Ishikawa (cell line): ENCODE data around the gene PPDPF.

ENCODE experiments used
- CEBPB ChIP-seq: IDR thresholded peaks from 2 replicates; pipeline ENCODE4 v1.6.1; 2012
- CREB1 ChIP-seq: IDR thresholded peaks from 2 replicates; pipeline ENCODE4 v1.6.1; 2012; ENCODE audit warnings: low read depth
- EGR1 ChIP-seq: IDR thresholded peaks from 2 replicates; pipeline ENCODE4 v1.6.1; 2012
- EP300 ChIP-seq: IDR thresholded peaks from 2 replicates; pipeline ENCODE4 v1.6.1; 2012; ENCODE audit warnings: borderline replicate concordance
- FOXM1 ChIP-seq: IDR thresholded peaks from 2 replicates; pipeline ENCODE4 v1.6.1; 2012; ENCODE audit warnings: low read depth, borderline replicate concordance
- NFIC ChIP-seq: IDR thresholded peaks from 2 replicates; pipeline ENCODE4 v1.6.1; 2012
- RAD21 ChIP-seq: IDR thresholded peaks from 2 replicates; pipeline ENCODE4 v1.6.1; 2012; ENCODE audit warnings: low read depth
- TAF1 ChIP-seq: IDR thresholded peaks from 2 replicates; pipeline ENCODE4 v1.6.1; 2012; ENCODE audit warnings: low read depth, mild to moderate bottlenecking
- TCF12 ChIP-seq: IDR thresholded peaks from 2 replicates; pipeline ENCODE4 v1.6.1; 2012; ENCODE audit warnings: low read depth
- TEAD4 ChIP-seq: IDR thresholded peaks from 2 replicates; pipeline ENCODE4 v1.6.1; 2012
- YY1 ChIP-seq: IDR thresholded peaks from 2 replicates; pipeline ENCODE4 v1.6.1; 2012; ENCODE audit warnings: low read depth
- ZBTB7A ChIP-seq: IDR thresholded peaks from 2 replicates; pipeline ENCODE4 v1.6.1; 2012; ENCODE audit warnings: low read depth
- TF ChIP-seq, protein P1 (sequence below): IDR thresholded peaks from 2 replicates; pipeline ENCODE4 v1.6.1; 2012; ENCODE audit warnings: low read depth, mild to moderate bottlenecking
- TF ChIP-seq, protein P2 (sequence below): IDR thresholded peaks from 2 replicates; pipeline ENCODE4 v1.6.1; 2012
- TF ChIP-seq, protein P3 (sequence below): IDR thresholded peaks from 2 replicates; pipeline ENCODE4 v1.6.1; 2012

Gene PPDPF

GRCh38 chr20:63505281-63505680, 15.3 kb upstream of the PPDPF start:
- no peak for TF ChIP-seq FOXM1
- TF ChIP-seq, protein P1, sequence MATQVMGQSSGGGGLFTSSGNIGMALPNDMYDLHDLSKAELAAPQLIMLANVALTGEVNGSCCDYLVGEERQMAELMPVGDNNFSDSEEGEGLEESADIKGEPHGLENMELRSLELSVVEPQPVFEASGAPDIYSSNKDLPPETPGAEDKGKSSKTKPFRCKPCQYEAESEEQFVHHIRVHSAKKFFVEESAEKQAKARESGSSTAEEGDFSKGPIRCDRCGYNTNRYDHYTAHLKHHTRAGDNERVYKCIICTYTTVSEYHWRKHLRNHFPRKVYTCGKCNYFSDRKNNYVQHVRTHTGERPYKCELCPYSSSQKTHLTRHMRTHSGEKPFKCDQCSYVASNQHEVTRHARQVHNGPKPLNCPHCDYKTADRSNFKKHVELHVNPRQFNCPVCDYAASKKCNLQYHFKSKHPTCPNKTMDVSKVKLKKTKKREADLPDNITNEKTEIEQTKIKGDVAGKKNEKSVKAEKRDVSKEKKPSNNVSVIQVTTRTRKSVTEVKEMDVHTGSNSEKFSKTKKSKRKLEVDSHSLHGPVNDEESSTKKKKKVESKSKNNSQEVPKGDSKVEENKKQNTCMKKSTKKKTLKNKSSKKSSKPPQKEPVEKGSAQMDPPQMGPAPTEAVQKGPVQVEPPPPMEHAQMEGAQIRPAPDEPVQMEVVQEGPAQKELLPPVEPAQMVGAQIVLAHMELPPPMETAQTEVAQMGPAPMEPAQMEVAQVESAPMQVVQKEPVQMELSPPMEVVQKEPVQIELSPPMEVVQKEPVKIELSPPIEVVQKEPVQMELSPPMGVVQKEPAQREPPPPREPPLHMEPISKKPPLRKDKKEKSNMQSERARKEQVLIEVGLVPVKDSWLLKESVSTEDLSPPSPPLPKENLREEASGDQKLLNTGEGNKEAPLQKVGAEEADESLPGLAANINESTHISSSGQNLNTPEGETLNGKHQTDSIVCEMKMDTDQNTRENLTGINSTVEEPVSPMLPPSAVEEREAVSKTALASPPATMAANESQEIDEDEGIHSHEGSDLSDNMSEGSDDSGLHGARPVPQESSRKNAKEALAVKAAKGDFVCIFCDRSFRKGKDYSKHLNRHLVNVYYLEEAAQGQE = no peak
- TF ChIP-seq, protein P2, sequence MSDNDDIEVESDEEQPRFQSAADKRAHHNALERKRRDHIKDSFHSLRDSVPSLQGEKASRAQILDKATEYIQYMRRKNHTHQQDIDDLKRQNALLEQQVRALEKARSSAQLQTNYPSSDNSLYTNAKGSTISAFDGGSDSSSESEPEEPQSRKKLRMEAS = no peak
- no peak for TF ChIP-seq CEBPB
- no peak for TF ChIP-seq NFIC
- no peak for TF ChIP-seq TCF12
- no peak for TF ChIP-seq EGR1
- TF ChIP-seq YY1 = no peak
- TF ChIP-seq TAF1 = no peak
- TF ChIP-seq CREB1 = no peak
- TF ChIP-seq EP300 = no peak

DNA sequence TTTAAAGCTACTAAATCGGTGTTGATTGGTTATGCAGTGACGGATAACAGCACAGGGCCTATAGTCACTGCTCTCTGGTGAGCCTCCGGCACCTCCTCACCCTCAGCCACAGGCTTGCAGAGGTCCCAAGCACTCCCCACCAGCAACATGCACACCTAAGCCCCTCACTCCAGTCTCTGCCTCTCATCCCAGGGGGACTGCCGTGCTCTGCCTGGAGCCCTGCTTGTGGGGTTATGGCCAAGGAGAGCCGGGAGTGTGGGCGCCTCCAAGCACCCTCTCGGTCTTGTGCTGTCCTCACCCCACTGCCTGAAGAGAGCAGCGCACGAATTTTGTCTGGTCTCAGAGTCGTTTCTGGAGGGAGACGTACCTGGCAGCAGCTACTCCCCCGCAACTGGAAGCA, 14.8 kb upstream of the PPDPF start:
- no peak for TF ChIP-seq RAD21
- TF ChIP-seq, protein P3, sequence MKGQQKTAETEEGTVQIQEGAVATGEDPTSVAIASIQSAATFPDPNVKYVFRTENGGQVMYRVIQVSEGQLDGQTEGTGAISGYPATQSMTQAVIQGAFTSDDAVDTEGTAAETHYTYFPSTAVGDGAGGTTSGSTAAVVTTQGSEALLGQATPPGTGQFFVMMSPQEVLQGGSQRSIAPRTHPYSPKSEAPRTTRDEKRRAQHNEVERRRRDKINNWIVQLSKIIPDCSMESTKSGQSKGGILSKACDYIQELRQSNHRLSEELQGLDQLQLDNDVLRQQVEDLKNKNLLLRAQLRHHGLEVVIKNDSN = no peak
- no peak for TF ChIP-seq EP300
- no peak for TF ChIP-seq TAF1
- TF ChIP-seq CREB1 = no peak
- TF ChIP-seq, protein P2 = no peak
- TF ChIP-seq NFIC = no peak
- TF ChIP-seq, protein P1 = no peak
- no peak for TF ChIP-seq ZBTB7A
- no peak for TF ChIP-seq YY1
- no peak for TF ChIP-seq EGR1
- no peak for TF ChIP-seq FOXM1
- TF ChIP-seq TEAD4 = no peak
- TF ChIP-seq TCF12 = no peak

DNA sequence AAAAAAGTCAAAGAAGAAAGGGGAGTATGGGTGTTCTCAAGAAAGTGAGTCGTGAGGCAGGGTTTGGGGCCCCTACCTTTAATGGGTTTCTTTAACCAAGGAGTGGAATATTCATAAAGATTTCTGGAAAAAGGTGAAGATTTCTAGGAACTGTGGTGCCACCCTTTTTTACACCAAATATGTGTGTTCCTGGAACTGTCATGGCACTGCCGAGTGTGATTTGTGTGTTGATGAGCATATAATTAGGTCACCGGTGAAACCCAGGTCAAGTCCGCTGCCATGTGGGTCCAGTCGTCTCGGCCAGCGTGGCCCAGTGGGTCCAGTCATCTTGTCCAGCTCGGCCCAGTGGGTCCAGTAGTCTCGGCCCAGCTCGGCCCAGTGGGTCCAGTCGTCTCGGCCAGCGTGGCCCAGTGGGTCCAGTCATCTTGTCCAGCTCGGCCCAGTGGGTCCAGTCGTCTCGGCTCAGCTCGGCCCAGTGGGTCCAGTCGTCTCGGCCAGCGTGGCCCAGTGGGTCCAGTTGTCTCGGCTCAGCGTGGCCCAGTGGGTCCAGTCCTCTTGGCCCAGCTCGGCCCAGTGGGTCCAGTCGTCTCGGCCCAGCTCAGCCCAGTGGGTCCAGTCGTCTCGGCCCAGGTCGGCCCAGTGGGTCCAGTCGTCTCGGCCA, 13.4 kb upstream of the PPDPF start:
- TF ChIP-seq EGR1 (no peak), YY1 (no peak)

- TF ChIP-seq NFIC = no peak
- no peak for TF ChIP-seq CREB1
- no peak for TF ChIP-seq EP300
- no peak for TF ChIP-seq TAF1
- TF ChIP-seq TCF12 = no peak
These were observed 12.3 kb upstream of the PPDPF start for GRCh38 chr20:63508072-63508768.

DNA sequence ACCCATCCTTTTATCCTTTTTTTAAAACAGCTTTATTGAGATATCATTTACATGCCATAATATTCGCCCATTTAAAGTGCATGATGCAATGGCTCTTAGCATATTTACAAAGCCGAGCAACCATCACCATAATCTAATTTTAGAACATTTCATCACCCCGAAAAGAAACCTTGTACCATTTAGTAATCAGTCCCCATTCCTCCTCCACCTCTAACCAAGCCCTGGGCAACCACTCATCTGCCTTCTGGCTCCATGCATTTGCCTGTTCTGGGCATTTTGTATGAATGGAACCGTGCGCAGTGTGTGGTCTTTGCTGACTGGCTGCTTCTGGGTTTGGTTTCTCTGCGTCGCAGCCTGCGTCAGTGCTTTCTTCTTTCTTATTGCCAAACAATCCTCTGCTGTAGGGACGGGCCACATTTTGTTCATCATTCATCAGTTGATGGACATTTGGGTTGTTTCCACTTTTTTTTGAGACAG, 11.4 kb upstream of the PPDPF start:
- no peak for TF ChIP-seq NFIC

DNA sequence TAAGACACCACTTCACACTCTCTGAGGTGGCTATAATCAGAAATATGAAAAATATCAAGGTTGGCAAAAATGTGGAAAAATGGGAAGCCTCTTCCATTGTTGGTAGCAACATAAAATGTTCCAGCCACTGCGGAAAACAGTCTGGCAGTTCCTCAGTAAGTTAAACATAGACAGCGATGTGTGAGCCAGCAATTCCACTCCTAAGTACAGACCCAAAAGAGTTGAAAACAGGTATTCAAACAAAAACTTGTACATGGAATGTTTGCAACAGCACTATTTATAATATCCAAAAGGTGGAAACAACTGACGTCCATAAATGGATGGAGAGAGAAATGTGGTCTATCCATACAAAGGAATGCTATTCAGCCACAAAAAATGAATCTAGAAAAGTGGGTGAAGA, 7.4 kb upstream of the PPDPF start:
- TF ChIP-seq, protein P1 = no peak
- TF ChIP-seq EGR1 (no peak), CEBPB (no peak), EP300 (no peak), TCF12 (no peak), CREB1 (no peak), TAF1 (no peak), ZBTB7A (no peak), FOXM1 (no peak), YY1 (no peak), RAD21 (no peak), TEAD4 (no peak), NFIC (no peak)
- TF ChIP-seq, protein P3 = no peak
- TF ChIP-seq, protein P2 = no peak
